ENCODE results near the gene ASXL3.

- TF ChIP-seq ZNF274 (IDR thresholded peaks at IDR 0.05; ENCODE audit: low read depth, low read length) (no peak), YY1 (IDR thresholded peaks at IDR 0.05; ENCODE audit: insufficient read depth, insufficient read length) (no peak)
These were observed 3.8 kb downstream of the ASXL3 start for GRCh38 chr18:33581856-33582255.

Data from NT2/D1 (cell line).